ENCODE data around the gene ENTREP3.

ENTREP3 gene

DNA sequence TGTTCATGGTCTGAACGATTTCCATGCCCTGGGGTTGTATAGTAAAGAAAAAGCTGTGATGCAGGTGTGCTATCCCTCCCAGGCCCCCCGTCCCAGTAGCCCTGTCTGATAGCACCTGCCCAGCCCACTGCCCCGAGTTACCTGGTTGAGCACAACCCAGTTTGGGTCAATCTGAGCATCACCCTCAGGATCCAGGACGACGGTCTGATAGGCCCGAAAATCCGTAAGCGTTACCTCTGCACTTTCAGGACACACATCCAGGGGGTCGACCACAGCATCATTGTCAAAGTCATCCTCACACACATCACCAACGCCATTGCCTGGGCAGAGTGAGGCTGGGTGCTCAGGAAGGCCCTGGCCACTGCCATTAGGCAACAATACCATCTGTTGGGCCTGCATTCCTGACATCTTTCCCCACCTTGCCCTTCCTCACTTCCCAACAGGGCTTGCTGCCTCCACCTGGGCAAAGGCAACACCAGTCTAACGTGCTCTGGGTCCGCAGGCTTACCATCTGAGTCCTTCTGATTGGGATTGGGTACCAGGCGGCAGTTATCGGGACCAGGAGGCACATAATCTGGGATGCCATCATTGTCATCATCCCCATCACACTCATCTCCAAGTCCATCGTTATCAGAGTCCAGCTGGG is 57.3 kb downstream of the ENTREP3 start:
- no peak for DNase-seq
